ENCODE measurements around the gene SEC16A. TPM values are rescaled to one million over a fixed set of nuclear protein-coding genes. Genes with fewer than 3 reads are reported as not detected.

Gene SEC16A
- total RNA-seq, 5 donors from 2014 or later (not counting 1 experiment from before 2014, with no cell fraction given): 76.3 to 99.0 (median 92.4) TPM

- H3K9me3 ChIP-seq: no peaks in the 10 kb centered on the region
- H3K27ac ChIP-seq (ENCODE audit: low read length): peak overlapping the region; percentile 2
- H3K36me3 ChIP-seq (ENCODE audit: control insufficient read depth in 2 of 2, extremely low read depth in 1 of 2, insufficient read depth in 1 of 2, low read length in 1 of 2): peaks cover 3 to 29% of the 10 kb centered on the region in 2 donors
- 92% methylated on average over 4 of the region's 8 CpGs for WGBS (ENCODE audit: insufficient coverage)
- H3K9me3 Mint-ChIP-seq: no peaks in the 10 kb centered on the region
- H3K4me3 ChIP-seq (ENCODE audit: control insufficient read depth in 1 of 2, extremely low read depth in 1 of 2, low read length in 1 of 2): peak overlapping the region in 1 of 2 donors; percentile 5
- peaks cover 16 to 29% (median 28%) of the 10 kb centered on the region in 3 donors for H3K4me1 Mint-ChIP-seq
- no peaks in the 10 kb centered on the region for H3K27me3 ChIP-seq (replicated peaks in 1 of 2; ENCODE audit: control insufficient read depth in 2 of 2, extremely low read depth in 1 of 2, insufficient read depth in 2 of 2, low read length in 1 of 2)
- no peak for ATAC-seq (replicated peaks in 1 of 4)
- ChIA-PET CTCF (no interaction called here), POLR2A (no interaction called here)
- DNase-seq: no peak
- peak overlapping the region in 1 of 2 donors; percentile 39 for H3K27ac Mint-ChIP-seq
- H3K4me1 ChIP-seq (ENCODE audit: control insufficient read depth in 1 of 2, extremely low read depth in 1 of 2, insufficient read depth in 2 of 2, low read length in 2 of 2): peaks cover 0 to 27% of the 10 kb centered on the region in 2 experiments
- H3K36me3 Mint-ChIP-seq: peaks cover 10% of the 10 kb centered on the region
- H3K4me3 Mint-ChIP-seq: peak overlapping the region; percentile 77 to 84 (median 81)
- H3K27me3 Mint-ChIP-seq: no peaks in the 10 kb centered on the region
These were observed 45.4 kb downstream of the SEC16A start for GRCh38 chr9:136437430-136437829.

- ATAC-seq (replicated peaks in 1 of 4) (no peak), DNase-seq (no peak)
- Histone ChIP-seq H3K9me3 (no peaks in the 10 kb centered on the region), H3K27me3 (replicated peaks in 1 of 2; ENCODE audit: control insufficient read depth in 2 of 2, extremely low read depth in 1 of 2, insufficient read depth in 2 of 2, low read length in 1 of 2) (no peaks in the 10 kb centered on the region), H3K27ac (ENCODE audit: low read length) (no peak overlapping the region), H3K36me3 (ENCODE audit: control insufficient read depth in 2 of 2, extremely low read depth in 1 of 2, insufficient read depth in 1 of 2, low read length in 1 of 2) (peaks cover 3 to 19% of the 10 kb centered on the region in 2 donors), H3K4me3 (ENCODE audit: control insufficient read depth in 1 of 2, extremely low read depth in 1 of 2, low read length in 1 of 2) (no peak overlapping the region), H3K4me1 (ENCODE audit: control insufficient read depth in 1 of 2, extremely low read depth in 1 of 2, insufficient read depth in 2 of 2, low read length in 2 of 2) (peaks cover 0 to 27% of the 10 kb centered on the region in 2 experiments)
- POLR2A ChIA-PET: interaction anchor here in 1 of 2 donors (0.6 kb wide), 1 partner anchor 20 kb away, joined by 3 read pairs; no protein-coding TSS in a partner anchor
- Mint-ChIP-seq H3K4me3 (peak overlapping the region; percentile 77 to 84 (median 81)), H3K36me3 (peaks cover 4% of the 10 kb centered on the region), H3K9me3 (no peaks in the 10 kb centered on the region), H3K27me3 (no peaks in the 10 kb centered on the region), H3K27ac (no peak overlapping the region), H3K4me1 (peaks cover 16 to 28% (median 27%) of the 10 kb centered on the region in 3 donors)
- 92% methylated on average over 25 of the region's 25 CpGs for WGBS (ENCODE audit: insufficient coverage)
- CTCF ChIA-PET: no interaction called here
These were observed 46.7 kb downstream of the SEC16A start for GRCh38 chr9:136436055-136436634.

- no peaks in the 10 kb centered on the region for H3K9me3 Mint-ChIP-seq
- CTCF ChIA-PET: no interaction called here
These were observed 48.2 kb downstream of the SEC16A start for GRCh38 chr9:136434580-136435169.

GRCh38 chr9:136433849-136434579, 48.8 kb downstream of the SEC16A start:
- 97% methylated on average over 26 of the region's 37 CpGs for WGBS (ENCODE audit: insufficient coverage)
- Histone ChIP-seq H3K27me3 (replicated peaks in 1 of 2; ENCODE audit: control insufficient read depth in 2 of 2, extremely low read depth in 1 of 2, insufficient read depth in 2 of 2, low read length in 1 of 2) (no peaks in the 10 kb centered on the region), H3K27ac (ENCODE audit: low read length) (no peak overlapping the region), H3K4me1 (ENCODE audit: control insufficient read depth in 1 of 2, extremely low read depth in 1 of 2, insufficient read depth in 2 of 2, low read length in 2 of 2) (peaks cover 0 to 22% of the 10 kb centered on the region in 2 experiments), H3K4me3 (ENCODE audit: control insufficient read depth in 1 of 2, extremely low read depth in 1 of 2, low read length in 1 of 2) (no peak overlapping the region), H3K9me3 (no peaks in the 10 kb centered on the region), H3K36me3 (ENCODE audit: control insufficient read depth in 2 of 2, extremely low read depth in 1 of 2, insufficient read depth in 1 of 2, low read length in 1 of 2) (peaks cover 3 to 27% of the 10 kb centered on the region in 2 donors)
- peaks cover 16 to 28% (median 27%) of the 10 kb centered on the region in 3 donors for H3K4me1 Mint-ChIP-seq
- POLR2A ChIA-PET: no interaction called here
- ATAC-seq (replicated peaks in 1 of 4): no peak
- no peaks in the 10 kb centered on the region for H3K27me3 Mint-ChIP-seq
- CTCF ChIA-PET: no interaction called here
- DNase-seq: no peak
- no peak overlapping the region for H3K4me3 Mint-ChIP-seq
- H3K9me3 Mint-ChIP-seq: no peaks in the 10 kb centered on the region
- H3K27ac Mint-ChIP-seq: no peak overlapping the region
- H3K36me3 Mint-ChIP-seq: peaks cover 4% of the 10 kb centered on the region

More at GRCh38 chr9:136434580-136435169, 48.2 kb downstream of the SEC16A start:
- H3K4me1 Mint-ChIP-seq: peaks cover 16 to 28% (median 27%) of the 10 kb centered on the region in 3 donors
- H3K36me3 Mint-ChIP-seq: peaks cover 4% of the 10 kb centered on the region
- DNase-seq: no peak
- no peak for ATAC-seq (replicated peaks in 1 of 4)
- 96% methylated on average over 12 of the region's 17 CpGs for WGBS (ENCODE audit: insufficient coverage)
- H3K27me3 ChIP-seq (replicated peaks in 1 of 2; ENCODE audit: control insufficient read depth in 2 of 2, extremely low read depth in 1 of 2, insufficient read depth in 2 of 2, low read length in 1 of 2): no peaks in the 10 kb centered on the region
- peaks cover 0 to 22% of the 10 kb centered on the region in 2 experiments for H3K4me1 ChIP-seq (ENCODE audit: control insufficient read depth in 1 of 2, extremely low read depth in 1 of 2, insufficient read depth in 2 of 2, low read length in 2 of 2)
- H3K27me3 Mint-ChIP-seq: no peaks in the 10 kb centered on the region
- no peak overlapping the region for H3K4me3 Mint-ChIP-seq
- H3K27ac ChIP-seq (ENCODE audit: low read length): no peak overlapping the region
- H3K36me3 ChIP-seq (ENCODE audit: control insufficient read depth in 2 of 2, extremely low read depth in 1 of 2, insufficient read depth in 1 of 2, low read length in 1 of 2): peaks cover 3 to 21% of the 10 kb centered on the region in 2 donors
- H3K27ac Mint-ChIP-seq: no peak overlapping the region
- H3K9me3 ChIP-seq: no peaks in the 10 kb centered on the region
- no peak overlapping the region for H3K4me3 ChIP-seq (ENCODE audit: control insufficient read depth in 1 of 2, extremely low read depth in 1 of 2, low read length in 1 of 2)
- POLR2A ChIA-PET: no interaction called here

GRCh38 chr9:136433043-136433715, 49.7 kb downstream of the SEC16A start:
- 89% methylated on average over 25 of the region's 36 CpGs for WGBS (ENCODE audit: insufficient coverage)
- no peak overlapping the region for H3K4me3 ChIP-seq (ENCODE audit: control insufficient read depth in 1 of 2, extremely low read depth in 1 of 2, low read length in 1 of 2)
- peaks cover 0 to 14% of the 10 kb centered on the region in 2 experiments for H3K4me1 ChIP-seq (ENCODE audit: control insufficient read depth in 1 of 2, extremely low read depth in 1 of 2, insufficient read depth in 2 of 2, low read length in 2 of 2)
- Mint-ChIP-seq H3K4me3 (no peak overlapping the region), H3K36me3 (peaks cover 6% of the 10 kb centered on the region), H3K27me3 (no peaks in the 10 kb centered on the region), H3K4me1 (peaks cover 16 to 26% (median 25%) of the 10 kb centered on the region in 3 donors), H3K27ac (no peak overlapping the region), H3K9me3 (no peaks in the 10 kb centered on the region)
- POLR2A ChIA-PET: interaction anchor here in 1 of 2 donors (0.6 kb wide), 1 partner anchor 26 kb away, joined by 3 read pairs; no protein-coding TSS in a partner anchor
- H3K36me3 ChIP-seq (ENCODE audit: control insufficient read depth in 2 of 2, extremely low read depth in 1 of 2, insufficient read depth in 1 of 2, low read length in 1 of 2): peaks cover 3 to 31% of the 10 kb centered on the region in 2 donors
- no peaks in the 10 kb centered on the region for H3K9me3 ChIP-seq
- H3K27me3 ChIP-seq (replicated peaks in 1 of 2; ENCODE audit: control insufficient read depth in 2 of 2, extremely low read depth in 1 of 2, insufficient read depth in 2 of 2, low read length in 1 of 2): no peaks in the 10 kb centered on the region
- DNase-seq (no peak), ATAC-seq (replicated peaks in 1 of 4) (no peak)
- CTCF ChIA-PET: no interaction called here
- no peak overlapping the region for H3K27ac ChIP-seq (ENCODE audit: low read length)

- Histone ChIP-seq H3K9me3 (no peaks in the 10 kb centered on the region), H3K4me3 (ENCODE audit: control insufficient read depth in 1 of 2, extremely low read depth in 1 of 2, low read length in 1 of 2) (no peak overlapping the region), H3K36me3 (ENCODE audit: control insufficient read depth in 2 of 2, extremely low read depth in 1 of 2, insufficient read depth in 1 of 2, low read length in 1 of 2) (peaks cover 3 to 31% of the 10 kb centered on the region in 2 donors), H3K27ac (ENCODE audit: low read length) (no peak overlapping the region), H3K4me1 (ENCODE audit: control insufficient read depth in 1 of 2, extremely low read depth in 1 of 2, insufficient read depth in 2 of 2, low read length in 2 of 2) (peaks cover 0 to 8% of the 10 kb centered on the region in 2 experiments), H3K27me3 (replicated peaks in 1 of 2; ENCODE audit: control insufficient read depth in 2 of 2, extremely low read depth in 1 of 2, insufficient read depth in 2 of 2, low read length in 1 of 2) (no peaks in the 10 kb centered on the region)
- no peak for DNase-seq
- no peak for ATAC-seq (replicated peaks in 1 of 4)
- H3K4me1 Mint-ChIP-seq: peaks cover 11 to 20% (median 19%) of the 10 kb centered on the region in 3 donors
- H3K9me3 Mint-ChIP-seq: no peaks in the 10 kb centered on the region
- no peaks in the 10 kb centered on the region for H3K27me3 Mint-ChIP-seq
- peaks cover 6% of the 10 kb centered on the region for H3K36me3 Mint-ChIP-seq
- no peak overlapping the region for H3K27ac Mint-ChIP-seq
- POLR2A ChIA-PET: no interaction called here
- CTCF ChIA-PET: no interaction called here
- 92% methylated on average over 26 of the region's 26 CpGs for WGBS (ENCODE audit: insufficient coverage)
- H3K4me3 Mint-ChIP-seq: no peak overlapping the region
These were observed 50.2 kb downstream of the SEC16A start for GRCh38 chr9:136432591-136432990.
